ENCODE measurements around the gene NOX3. TPM values are rescaled to one million over a fixed set of nuclear protein-coding genes. Genes with fewer than 3 reads are reported as not detected.

The NOX3 gene
- total RNA-seq, 1 experiment from 2014 or later = not detected

DNA sequence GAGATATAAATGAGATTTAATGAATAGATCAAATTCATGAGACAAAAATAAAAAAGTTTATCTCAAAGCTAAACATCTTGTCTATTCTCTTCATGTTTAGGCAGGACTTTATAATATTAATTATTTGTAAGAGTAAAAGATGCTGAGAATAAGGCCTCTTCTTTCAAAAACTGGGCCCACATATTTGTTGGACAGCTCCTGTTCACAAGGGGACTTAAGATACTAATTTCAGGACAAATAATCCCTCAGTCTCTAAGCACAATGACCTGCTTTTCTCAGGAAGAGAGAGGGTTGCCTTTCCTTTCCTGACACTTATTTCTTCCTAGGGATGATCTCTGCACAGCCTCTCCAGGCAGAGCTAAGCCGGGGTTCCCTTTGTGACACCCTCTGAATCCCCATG is 43.3 kb downstream of the NOX3 start:
- no peaks in the 10 kb centered on the region for H3K9me3 Mint-ChIP-seq (ENCODE audit: unreplicated experiment)
- H3K4me1 Mint-ChIP-seq (ENCODE audit: insufficient read depth, unreplicated experiment) = peaks cover 3% of the 10 kb centered on the region
- ChIA-PET POLR2A (no interaction called here), CTCF (interaction anchor here (0.7 to 1.1 kb wide), 3 partner anchors 14 to 1800 kb away, joined by 3 to 4 read pairs (median 4); no protein-coding TSS in a partner anchor)
- H3K4me3 Mint-ChIP-seq (ENCODE audit: unreplicated experiment) = no peak overlapping the region
- H3K36me3 Mint-ChIP-seq (ENCODE audit: insufficient read depth, unreplicated experiment) = no peaks in the 10 kb centered on the region
- DNase-seq (ENCODE audit: unreplicated experiment) = no peak
- intact Hi-C loops (cut with micrococcal nuclease) = no loop called here
- BruUV-seq (replicated peaks) = no TSS peak
- H3K27me3 Mint-ChIP-seq (ENCODE audit: insufficient read depth, unreplicated experiment) = no peaks in the 10 kb centered on the region
- no peak overlapping the region for H3K27ac Mint-ChIP-seq (ENCODE audit: low read depth, unreplicated experiment)
- TF ChIP-seq, protein P1, sequence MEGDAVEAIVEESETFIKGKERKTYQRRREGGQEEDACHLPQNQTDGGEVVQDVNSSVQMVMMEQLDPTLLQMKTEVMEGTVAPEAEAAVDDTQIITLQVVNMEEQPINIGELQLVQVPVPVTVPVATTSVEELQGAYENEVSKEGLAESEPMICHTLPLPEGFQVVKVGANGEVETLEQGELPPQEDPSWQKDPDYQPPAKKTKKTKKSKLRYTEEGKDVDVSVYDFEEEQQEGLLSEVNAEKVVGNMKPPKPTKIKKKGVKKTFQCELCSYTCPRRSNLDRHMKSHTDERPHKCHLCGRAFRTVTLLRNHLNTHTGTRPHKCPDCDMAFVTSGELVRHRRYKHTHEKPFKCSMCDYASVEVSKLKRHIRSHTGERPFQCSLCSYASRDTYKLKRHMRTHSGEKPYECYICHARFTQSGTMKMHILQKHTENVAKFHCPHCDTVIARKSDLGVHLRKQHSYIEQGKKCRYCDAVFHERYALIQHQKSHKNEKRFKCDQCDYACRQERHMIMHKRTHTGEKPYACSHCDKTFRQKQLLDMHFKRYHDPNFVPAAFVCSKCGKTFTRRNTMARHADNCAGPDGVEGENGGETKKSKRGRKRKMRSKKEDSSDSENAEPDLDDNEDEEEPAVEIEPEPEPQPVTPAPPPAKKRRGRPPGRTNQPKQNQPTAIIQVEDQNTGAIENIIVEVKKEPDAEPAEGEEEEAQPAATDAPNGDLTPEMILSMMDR (IDR thresholded peaks at IDR 0.05; ENCODE audit: unreplicated experiment) = no peak

DNA sequence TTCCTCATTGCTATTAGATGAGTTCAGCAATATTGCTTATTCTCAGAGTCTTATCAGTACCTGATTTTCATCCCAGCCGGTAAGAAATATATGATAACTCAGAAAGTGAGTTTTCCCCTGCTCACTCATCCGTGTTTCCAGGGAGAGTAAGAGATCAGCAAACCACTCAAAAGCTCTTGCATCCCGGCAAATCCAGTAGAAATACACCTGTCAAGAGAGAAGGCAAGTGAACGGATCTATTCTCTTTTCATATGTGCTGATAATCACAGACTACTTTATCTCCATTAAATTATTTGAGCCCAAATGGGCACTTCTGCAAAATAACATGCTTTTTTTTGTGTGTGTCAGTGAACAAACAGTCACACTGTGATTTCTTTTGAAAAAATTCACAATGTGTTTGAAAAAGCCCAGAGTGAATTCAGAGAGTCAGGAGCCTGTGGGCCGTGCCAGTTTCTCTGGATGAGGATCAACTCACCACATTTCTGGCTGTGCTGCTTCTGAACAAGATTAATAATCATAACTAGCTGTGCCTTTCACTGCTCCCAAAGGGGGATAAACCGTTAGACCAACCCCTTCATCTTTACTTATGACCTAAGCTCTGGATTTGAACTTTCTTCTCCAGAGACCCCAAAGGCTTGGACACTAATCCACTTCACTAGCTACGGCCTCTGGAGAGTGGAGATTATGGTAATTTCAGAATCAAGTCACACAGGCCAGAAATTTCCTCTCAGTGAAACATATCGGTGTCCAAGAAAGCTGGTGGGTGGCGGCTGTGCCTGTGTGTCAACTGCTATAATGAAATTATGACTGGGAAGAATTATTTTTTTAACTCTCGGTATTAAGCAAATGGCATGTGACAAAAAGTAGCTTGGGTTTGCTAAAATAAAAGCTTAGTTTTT is 44.2 kb downstream of the NOX3 start:
- Mint-ChIP-seq H3K36me3 (ENCODE audit: insufficient read depth, unreplicated experiment) (no peaks in the 10 kb centered on the region), H3K4me3 (ENCODE audit: unreplicated experiment) (no peak overlapping the region), H3K9me3 (ENCODE audit: unreplicated experiment) (no peaks in the 10 kb centered on the region), H3K4me1 (ENCODE audit: insufficient read depth, unreplicated experiment) (no peaks in the 10 kb centered on the region), H3K27me3 (ENCODE audit: insufficient read depth, unreplicated experiment) (no peaks in the 10 kb centered on the region), H3K27ac (ENCODE audit: low read depth, unreplicated experiment) (no peak overlapping the region)
- intact Hi-C loops (cut with micrococcal nuclease) = no loop called here
- BruUV-seq (replicated peaks) = no TSS peak
- ChIA-PET CTCF (interaction anchor here (0.6 to 1.1 kb wide), 5 partner anchors 11 to 1801 kb away, joined by 3 to 4 read pairs (median 4); no protein-coding TSS in a partner anchor), POLR2A (interaction anchor here (0.6 kb wide), 1 partner anchor 48 kb away, joined by 3 read pairs; no protein-coding TSS in a partner anchor)
- TF ChIP-seq, protein P1 (IDR thresholded peaks at IDR 0.05; ENCODE audit: unreplicated experiment) = no peak
- DNase-seq (ENCODE audit: unreplicated experiment) = no peak

DNA sequence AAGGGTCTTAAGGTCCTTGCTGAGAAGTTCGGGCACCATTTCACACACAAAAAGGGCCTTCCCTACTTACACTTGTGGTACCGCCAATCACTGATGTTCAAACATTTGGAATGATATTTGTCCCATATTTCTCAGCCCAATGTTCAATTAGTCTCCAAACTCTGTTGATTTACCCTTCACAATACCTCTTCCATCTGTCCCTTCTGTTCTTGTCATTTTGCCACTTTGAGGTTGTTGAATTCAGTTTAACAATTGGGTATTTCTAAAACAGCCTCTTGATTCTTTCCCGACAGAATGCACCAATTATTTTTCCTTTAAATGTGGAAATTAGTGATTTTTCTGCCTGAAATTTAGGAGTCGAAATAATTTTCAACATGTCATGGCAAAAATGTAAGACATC is 46.2 kb downstream of the NOX3 start:
- TF ChIP-seq, protein P1 (IDR thresholded peaks at IDR 0.05; ENCODE audit: unreplicated experiment) = no peak
- intact Hi-C loops (cut with micrococcal nuclease) = no loop called here
- DNase-seq (ENCODE audit: unreplicated experiment) = no peak
- ChIA-PET CTCF (interaction anchor here (1.2 kb wide), 1 partner anchor 119 kb away, joined by 3 read pairs; no protein-coding TSS in a partner anchor), POLR2A (no interaction called here)
- Mint-ChIP-seq H3K4me1 (ENCODE audit: insufficient read depth, unreplicated experiment) (no peaks in the 10 kb centered on the region), H3K4me3 (ENCODE audit: unreplicated experiment) (no peak overlapping the region), H3K27ac (ENCODE audit: low read depth, unreplicated experiment) (no peak overlapping the region), H3K27me3 (ENCODE audit: insufficient read depth, unreplicated experiment) (no peaks in the 10 kb centered on the region), H3K36me3 (ENCODE audit: insufficient read depth, unreplicated experiment) (no peaks in the 10 kb centered on the region), H3K9me3 (ENCODE audit: unreplicated experiment) (no peaks in the 10 kb centered on the region)
- BruUV-seq (replicated peaks) = no TSS peak

DNA sequence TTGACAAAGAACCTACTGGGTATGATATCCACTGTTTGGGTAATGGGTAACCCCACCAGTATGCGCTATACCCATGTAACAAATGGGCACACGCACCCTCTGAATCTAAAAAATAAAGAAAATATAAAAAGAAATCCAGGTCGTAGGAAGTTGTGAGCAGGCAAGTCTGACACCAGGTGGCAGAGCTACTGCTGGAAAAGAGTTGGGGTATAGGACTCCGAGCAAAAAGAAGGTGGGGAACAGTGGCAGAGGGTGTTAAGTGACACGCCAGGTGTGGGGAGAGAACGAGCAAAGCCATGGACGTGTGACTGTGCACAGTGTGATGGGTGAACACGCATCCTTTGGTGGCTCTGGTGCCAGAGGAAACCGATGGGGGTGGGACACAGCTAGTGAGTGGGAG is 46.7 kb downstream of the NOX3 start:
- H3K4me1 Mint-ChIP-seq (ENCODE audit: insufficient read depth, unreplicated experiment) = no peaks in the 10 kb centered on the region
- no peak overlapping the region for H3K27ac Mint-ChIP-seq (ENCODE audit: low read depth, unreplicated experiment)
- TF ChIP-seq, protein P1 (IDR thresholded peaks at IDR 0.05; ENCODE audit: unreplicated experiment) = no peak
- ChIA-PET POLR2A (interaction anchor here (0.6 kb wide), 2 partner anchors 115 to 317 kb away, joined by 3 read pairs; no protein-coding TSS in a partner anchor), CTCF (no interaction called here)
- intact Hi-C loops (cut with micrococcal nuclease) = no loop called here
- no peaks in the 10 kb centered on the region for H3K9me3 Mint-ChIP-seq (ENCODE audit: unreplicated experiment)
- H3K4me3 Mint-ChIP-seq (ENCODE audit: unreplicated experiment) = no peak overlapping the region
- DNase-seq (ENCODE audit: unreplicated experiment) = no peak
- BruUV-seq (replicated peaks) = no TSS peak
- no peaks in the 10 kb centered on the region for H3K27me3 Mint-ChIP-seq (ENCODE audit: insufficient read depth, unreplicated experiment)
- no peaks in the 10 kb centered on the region for H3K36me3 Mint-ChIP-seq (ENCODE audit: insufficient read depth, unreplicated experiment)
